SU-DHL-6 (cell line): ENCODE data around the gene TMEM203.

Experiments
- EZH2phosphoT487 ChIP-seq: fragments of 200-600 bp; sonication (generic), shearing (Covaris generic); conservative IDR thresholded peaks from 2 replicates; pipeline ENCODE4 v1.6.1; 2018; ENCODE audit warnings: mild to moderate bottlenecking, antibody characterized with exemption, low read length, moderate library complexity, mixed read lengths
- TF ChIP-seq, protein P1 (sequence below): fragments of 200-600 bp; sonication (generic); IDR thresholded peaks from one replicate; pipeline ENCODE4 v1.5.1; 2017; ENCODE audit warnings: antibody characterized with exemption, mild to moderate bottlenecking, low read length, moderate library complexity; ENCODE audit not compliant: insufficient read depth, poor library complexity, severe bottlenecking

DNA sequence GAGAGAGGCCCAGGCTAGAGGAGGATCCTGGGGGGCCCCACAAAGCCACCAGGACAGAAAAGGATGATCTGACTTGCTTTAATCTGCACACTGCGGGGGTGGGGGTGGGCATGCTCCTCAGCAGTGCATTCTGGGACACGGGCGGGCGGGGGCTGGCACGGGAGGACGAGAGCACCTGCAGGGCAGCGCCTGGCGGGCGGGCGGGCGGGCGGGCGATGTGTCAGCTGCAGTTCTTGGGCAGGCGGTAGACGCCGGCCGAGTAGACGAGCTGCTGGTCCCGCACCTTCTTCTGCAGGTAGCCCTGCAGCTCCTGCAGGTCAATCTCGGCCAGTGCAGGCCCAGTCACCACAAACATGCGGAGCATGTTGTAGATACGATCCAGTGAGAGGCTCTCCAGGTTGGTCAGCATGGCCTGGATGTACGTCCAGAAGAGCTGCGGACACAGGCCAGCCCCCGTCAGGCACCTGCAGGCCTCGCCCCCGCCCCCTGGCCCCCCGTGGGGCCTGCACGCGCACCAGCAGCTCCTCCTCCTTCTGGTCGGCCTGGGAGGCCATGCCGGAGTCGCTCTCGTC is 30.6 kb downstream of the TMEM203 start:
- no peak for TF ChIP-seq EZH2phosphoT487
- TF ChIP-seq, protein P1, sequence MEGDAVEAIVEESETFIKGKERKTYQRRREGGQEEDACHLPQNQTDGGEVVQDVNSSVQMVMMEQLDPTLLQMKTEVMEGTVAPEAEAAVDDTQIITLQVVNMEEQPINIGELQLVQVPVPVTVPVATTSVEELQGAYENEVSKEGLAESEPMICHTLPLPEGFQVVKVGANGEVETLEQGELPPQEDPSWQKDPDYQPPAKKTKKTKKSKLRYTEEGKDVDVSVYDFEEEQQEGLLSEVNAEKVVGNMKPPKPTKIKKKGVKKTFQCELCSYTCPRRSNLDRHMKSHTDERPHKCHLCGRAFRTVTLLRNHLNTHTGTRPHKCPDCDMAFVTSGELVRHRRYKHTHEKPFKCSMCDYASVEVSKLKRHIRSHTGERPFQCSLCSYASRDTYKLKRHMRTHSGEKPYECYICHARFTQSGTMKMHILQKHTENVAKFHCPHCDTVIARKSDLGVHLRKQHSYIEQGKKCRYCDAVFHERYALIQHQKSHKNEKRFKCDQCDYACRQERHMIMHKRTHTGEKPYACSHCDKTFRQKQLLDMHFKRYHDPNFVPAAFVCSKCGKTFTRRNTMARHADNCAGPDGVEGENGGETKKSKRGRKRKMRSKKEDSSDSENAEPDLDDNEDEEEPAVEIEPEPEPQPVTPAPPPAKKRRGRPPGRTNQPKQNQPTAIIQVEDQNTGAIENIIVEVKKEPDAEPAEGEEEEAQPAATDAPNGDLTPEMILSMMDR: no peak
